ENCODE data around the gene FOXA1. TPM values are rescaled to one million over a fixed set of nuclear protein-coding genes. Genes with fewer than 3 reads are reported as not detected.

The FOXA1 gene
- total and polyA plus RNA-seq, 2 of the 8 experiments (the other 6 are each of a cell fraction or from before 2014, with no cell fraction given) = 0.08 to 0.20 TPM

GRCh38 chr14:37620856-37621255 is 25.8 kb upstream of the FOXA1 start:
- FAIRE-seq (no peak), DNase-seq (ENCODE audit: low read depth in 1 of 2, low spot score in 2 of 2) (no peak)
- Histone ChIP-seq H2AK5ac (ENCODE audit: low read depth, low read length) (no peak overlapping the region), H2BK20ac (ENCODE audit: low read length) (no peak overlapping the region), H2AFZ (ENCODE audit: low read length) (no peak overlapping the region), H3K23ac (ENCODE audit: insufficient read length) (no peak overlapping the region), H2BK5ac (ENCODE audit: low read depth, low read length) (no peak overlapping the region), H2BK12ac (ENCODE audit: low read depth, low read length) (no peak overlapping the region), H3K27me3 (replicated peaks in 1 of 4; ENCODE audit: control insufficient read depth in 3 of 4, extremely low read depth in 1 of 4, insufficient read depth in 3 of 4, low read length in 3 of 4) (peaks cover 16 to 40% (median 31%) of the 10 kb centered on the region in 4 experiments), H3K4ac (replicated peaks; ENCODE audit: insufficient read length, low read depth, low read length) (no peak overlapping the region), H4K8ac (ENCODE audit: extremely low read depth, insufficient read depth, low read length) (no peak overlapping the region), H3K23me2 (ENCODE audit: low read depth, low read length) (peaks cover 8% of the 10 kb centered on the region; the same call in 1 of the 2 replicates), H2BK15ac (ENCODE audit: low read length) (no peak overlapping the region), H3K56ac (replicated peaks; ENCODE audit: insufficient read length, low read depth, low read length) (no peak overlapping the region), H3K79me1 (ENCODE audit: low read depth, low read length) (no peaks in the 10 kb centered on the region), H3K14ac (ENCODE audit: insufficient read length) (no peak overlapping the region), H3K4me3 (ENCODE audit: extremely low read depth in 1 of 4, insufficient read depth in 2 of 4, low read depth in 3 of 4, low read length in 4 of 4) (no peak overlapping the region), H3K4me1 (replicated peaks in 1 of 4; ENCODE audit: control insufficient read depth in 3 of 4, insufficient read depth in 4 of 4, low read length in 3 of 4) (no peaks in the 10 kb centered on the region), H4K91ac (replicated peaks; ENCODE audit: insufficient read length, low read length) (no peak overlapping the region), H3K9me3 (ENCODE audit: insufficient read depth in 2 of 2, low read depth in 1 of 2, low read length in 1 of 2) (peaks cover 6 to 8% of the 10 kb centered on the region in 2 experiments), H4K5ac (ENCODE audit: insufficient read length, low read depth, low read length) (no peak overlapping the region), H2BK120ac (replicated peaks; ENCODE audit: low read depth, low read length) (no peak overlapping the region), H3K79me2 (ENCODE audit: control insufficient read depth in 1 of 2, insufficient read depth in 2 of 2, low read length in 2 of 2) (no peaks in the 10 kb centered on the region), H3K36me3 (ENCODE audit: control insufficient read depth in 2 of 4, insufficient read depth in 4 of 4, low read length in 3 of 4) (no peaks in the 10 kb centered on the region), H3K9ac (replicated peaks in 1 of 4; ENCODE audit: extremely low read depth in 1 of 4, low read depth in 3 of 4, low read length in 3 of 4) (no peak overlapping the region), H3K27ac (ENCODE audit: low read depth, low read length) (no peak overlapping the region), H3K4me2 (ENCODE audit: insufficient read depth in 1 of 2, low read depth in 2 of 2, low read length in 2 of 2) (no peak overlapping the region; a peak in 1 of 4 replicates), H4K20me1 (replicated peaks in 1 of 2; ENCODE audit: control insufficient read depth in 1 of 2, insufficient read depth in 2 of 2, low read length in 2 of 2) (no peaks in the 10 kb centered on the region), H3K18ac (ENCODE audit: extremely low read depth, low read length) (no peak overlapping the region)
- CTCF ChIA-PET (ENCODE audit: partially characterized antibody) = interaction anchor here (0.8 to 5.3 kb wide), 5 partner anchors 12 to 389 kb away, joined by 3 to 37 read pairs (median 5); partner anchors contain the start of genes FOXA1 and TTC6
- TF ChIP-seq BCL11A (IDR thresholded peaks at IDR 0.05; ENCODE audit: low read depth in 2 of 2, low read length in 2 of 2) = no peak
- TF ChIP-seq NRF1 (IDR thresholded peaks at IDR 0.05; ENCODE audit: low read depth, low read length) = no peak
- TF ChIP-seq CREB1 (IDR thresholded peaks at IDR 0.05) = no peak
- TF ChIP-seq SP4 (IDR thresholded peaks at IDR 0.05; ENCODE audit: low read length) = no peak
- no peak for TF ChIP-seq BRCA1 (IDR thresholded peaks at IDR 0.05; ENCODE audit: low read depth, low read length)
- TF ChIP-seq CBX8 (IDR thresholded peaks at IDR 0.05; ENCODE audit: borderline replicate concordance, low read depth, low read length) = no peak
- POLR2A ChIA-PET (ENCODE audit: partially characterized antibody) = no interaction called here
